SK-N-SH (cell line): ENCODE results near the gene TMEM117.

Experiments used
- EZH2phosphoT487 ChIP-seq: fragments of 200-600 bp; sonication (generic); IDR thresholded peaks from 2 replicates; pipeline ENCODE4 v1.6.1; 2017; ENCODE audit warnings: low read depth, mixed run types, mild to moderate bottlenecking, antibody characterized with exemption, moderate library complexity, borderline replicate concordance
- FOXM1 ChIP-seq: IDR thresholded peaks from 2 replicates; pipeline ENCODE4 v1.4.0; 2012; ENCODE audit warnings: low read depth, mild to moderate bottlenecking
- GABPA ChIP-seq: IDR thresholded peaks from 2 replicates; pipeline ENCODE4 v1.4.0; 2012; ENCODE audit warnings: low read depth, mild to moderate bottlenecking
- JUND ChIP-seq: IDR thresholded peaks from 2 replicates; pipeline ENCODE4 v1.4.0; 2012
- MXI1 ChIP-seq: IDR thresholded peaks from 2 replicates; pipeline ENCODE4 v1.6.1; 2012; ENCODE audit warnings: mild to moderate bottlenecking, low read depth, low read length, improper control_type of control experiment
- RAD21 ChIP-seq: IDR thresholded peaks from 2 replicates; pipeline ENCODE4 v1.6.1; 2012; ENCODE audit warnings: mild to moderate bottlenecking, low read length
- RCOR1 ChIP-seq: fragments of 150-350 bp; IDR thresholded peaks from 2 replicates; pipeline ENCODE4 v1.6.1; 2017; ENCODE audit warnings: antibody characterized with exemption, low read length
- REST ChIP-seq: IDR thresholded peaks from 2 replicates; pipeline ENCODE4 v1.6.1; 2012; ENCODE audit warnings: mild to moderate bottlenecking, low read depth, low read length, moderate library complexity
- TF ChIP-seq, protein P1 (sequence below): fragments of 200-600 bp; sonication (generic); IDR thresholded peaks from 2 replicates; pipeline ENCODE4 v1.6.1; 2017; ENCODE audit warnings: antibody characterized with exemption, mild to moderate bottlenecking, moderate library complexity
- TF ChIP-seq, protein P2 (sequence below): IDR thresholded peaks from 2 replicates; pipeline ENCODE4 v1.4.0; 2012; ENCODE audit warnings: low read depth, borderline replicate concordance

- TF ChIP-seq EZH2phosphoT487 (no peak), FOXM1 (no peak), RAD21 (no peak), GABPA (no peak), RCOR1 (no peak), MXI1 (no peak), REST (no peak), JUND (no peak)
- TF ChIP-seq, protein P1, sequence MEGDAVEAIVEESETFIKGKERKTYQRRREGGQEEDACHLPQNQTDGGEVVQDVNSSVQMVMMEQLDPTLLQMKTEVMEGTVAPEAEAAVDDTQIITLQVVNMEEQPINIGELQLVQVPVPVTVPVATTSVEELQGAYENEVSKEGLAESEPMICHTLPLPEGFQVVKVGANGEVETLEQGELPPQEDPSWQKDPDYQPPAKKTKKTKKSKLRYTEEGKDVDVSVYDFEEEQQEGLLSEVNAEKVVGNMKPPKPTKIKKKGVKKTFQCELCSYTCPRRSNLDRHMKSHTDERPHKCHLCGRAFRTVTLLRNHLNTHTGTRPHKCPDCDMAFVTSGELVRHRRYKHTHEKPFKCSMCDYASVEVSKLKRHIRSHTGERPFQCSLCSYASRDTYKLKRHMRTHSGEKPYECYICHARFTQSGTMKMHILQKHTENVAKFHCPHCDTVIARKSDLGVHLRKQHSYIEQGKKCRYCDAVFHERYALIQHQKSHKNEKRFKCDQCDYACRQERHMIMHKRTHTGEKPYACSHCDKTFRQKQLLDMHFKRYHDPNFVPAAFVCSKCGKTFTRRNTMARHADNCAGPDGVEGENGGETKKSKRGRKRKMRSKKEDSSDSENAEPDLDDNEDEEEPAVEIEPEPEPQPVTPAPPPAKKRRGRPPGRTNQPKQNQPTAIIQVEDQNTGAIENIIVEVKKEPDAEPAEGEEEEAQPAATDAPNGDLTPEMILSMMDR = no peak
- TF ChIP-seq, protein P2, sequence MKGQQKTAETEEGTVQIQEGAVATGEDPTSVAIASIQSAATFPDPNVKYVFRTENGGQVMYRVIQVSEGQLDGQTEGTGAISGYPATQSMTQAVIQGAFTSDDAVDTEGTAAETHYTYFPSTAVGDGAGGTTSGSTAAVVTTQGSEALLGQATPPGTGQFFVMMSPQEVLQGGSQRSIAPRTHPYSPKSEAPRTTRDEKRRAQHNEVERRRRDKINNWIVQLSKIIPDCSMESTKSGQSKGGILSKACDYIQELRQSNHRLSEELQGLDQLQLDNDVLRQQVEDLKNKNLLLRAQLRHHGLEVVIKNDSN = no peak
Observed at GRCh38 chr12:43848786-43849185, 12.9 kb downstream of the TMEM117 start.
